Stimulated activated CD4-positive, alpha-beta T cell treated with anti-CD3 and anti-CD28 coated beads, TNF-alpha, amount 100 ng/mL, for 4 hours (primary cell): ENCODE results near the gene MMGT1.
"Not testable (repeated sequence)": the region's sequence is repeated elsewhere in the genome, so short reads cannot be mapped to it uniquely, and the experiment has no call there.

ENCODE experiments used
- DNase-seq, 3 experiments: peaks; one replicate each; pipeline ENCODE4 v3.0.0-alpha.2; 2020; ENCODE audit warnings: low read depth in 3 of 3

MMGT1 gene

GRCh38 chrX:135923353-135923752 is 50.4 kb downstream of the MMGT1 start:
- DNase-seq = no peak

DNA sequence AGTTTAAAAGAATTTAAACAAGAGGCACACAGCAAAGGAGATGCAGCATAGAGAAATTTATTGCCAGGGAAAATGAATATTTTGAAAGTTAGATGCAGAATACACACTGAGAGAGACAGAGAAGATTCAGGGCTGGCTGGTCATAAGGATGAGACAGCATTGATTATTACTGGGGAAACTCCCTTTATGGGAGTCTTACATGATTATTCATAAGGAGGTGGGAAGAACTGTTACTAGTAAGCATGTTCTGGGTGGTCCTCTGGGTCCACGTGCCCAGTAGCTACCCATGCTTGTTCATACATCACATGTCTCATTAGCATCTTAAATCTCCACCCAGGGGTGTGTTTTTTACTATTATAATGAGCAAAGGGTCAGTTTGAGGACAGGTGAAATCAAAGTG is 53.3 kb downstream of the MMGT1 start:
- not testable (repeated sequence) for DNase-seq

GRCh38 chrX:135914404-135914803 is 59.4 kb downstream of the MMGT1 start:
- DNase-seq = no peak
